OCI-LY7 (cell line): ENCODE measurements around the gene MMP21.

Experiments
- EZH2phosphoT487 ChIP-seq: fragments of 200-600 bp; sonication (generic); IDR thresholded peaks from 2 replicates; pipeline ENCODE4 v1.6.1; 2018; ENCODE audit warnings: low read depth, borderline replicate concordance, mild to moderate bottlenecking, mixed run types, antibody characterized with exemption, low read length, moderate library complexity, mixed read lengths
- TF ChIP-seq, protein P1 (sequence below): fragments of 200-600 bp; sonication (generic); conservative IDR thresholded peaks from 2 replicates; pipeline ENCODE4 v1.5.1; 2014; ENCODE audit warnings: mild to moderate bottlenecking, antibody characterized with exemption, low read length, moderate library complexity, mixed read lengths

DNA sequence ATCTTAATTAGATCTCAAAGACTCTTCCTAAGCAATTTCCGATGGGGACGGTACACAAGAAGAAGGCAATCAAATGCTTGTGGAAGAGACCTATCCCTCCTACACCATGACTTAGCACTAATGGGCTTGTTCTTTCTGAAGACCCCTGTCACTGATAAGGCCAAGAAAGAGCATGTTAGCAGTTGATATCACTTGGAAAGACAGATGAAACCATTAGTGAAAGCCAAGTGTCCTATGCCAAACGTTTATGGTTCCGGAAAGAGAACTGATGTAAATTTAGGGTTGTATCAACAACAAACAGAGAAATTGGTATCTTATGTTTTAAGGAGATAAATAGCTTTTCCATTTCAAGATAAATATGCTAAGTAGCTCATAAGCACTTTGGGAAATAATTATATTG is 40.9 kb upstream of the MMP21 start:
- TF ChIP-seq, protein P1, sequence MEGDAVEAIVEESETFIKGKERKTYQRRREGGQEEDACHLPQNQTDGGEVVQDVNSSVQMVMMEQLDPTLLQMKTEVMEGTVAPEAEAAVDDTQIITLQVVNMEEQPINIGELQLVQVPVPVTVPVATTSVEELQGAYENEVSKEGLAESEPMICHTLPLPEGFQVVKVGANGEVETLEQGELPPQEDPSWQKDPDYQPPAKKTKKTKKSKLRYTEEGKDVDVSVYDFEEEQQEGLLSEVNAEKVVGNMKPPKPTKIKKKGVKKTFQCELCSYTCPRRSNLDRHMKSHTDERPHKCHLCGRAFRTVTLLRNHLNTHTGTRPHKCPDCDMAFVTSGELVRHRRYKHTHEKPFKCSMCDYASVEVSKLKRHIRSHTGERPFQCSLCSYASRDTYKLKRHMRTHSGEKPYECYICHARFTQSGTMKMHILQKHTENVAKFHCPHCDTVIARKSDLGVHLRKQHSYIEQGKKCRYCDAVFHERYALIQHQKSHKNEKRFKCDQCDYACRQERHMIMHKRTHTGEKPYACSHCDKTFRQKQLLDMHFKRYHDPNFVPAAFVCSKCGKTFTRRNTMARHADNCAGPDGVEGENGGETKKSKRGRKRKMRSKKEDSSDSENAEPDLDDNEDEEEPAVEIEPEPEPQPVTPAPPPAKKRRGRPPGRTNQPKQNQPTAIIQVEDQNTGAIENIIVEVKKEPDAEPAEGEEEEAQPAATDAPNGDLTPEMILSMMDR, result no peak
- no peak for TF ChIP-seq EZH2phosphoT487
